C4-2B (cell line): ENCODE measurements around the gene PTPN2.

ENCODE experiments used
- CTCF ChIP-seq: fragments of 450-650 bp; conservative IDR thresholded peaks from 2 replicates; pipeline ENCODE4 v1.5.1; 2017; ENCODE audit warnings: mild to moderate bottlenecking
- ZFX ChIP-seq: fragments of 450-650 bp; IDR thresholded peaks from 2 replicates; pipeline ENCODE4 v1.6.1; 2017

GRCh38 chr18:12742453-12742852 is 141.6 kb downstream of the PTPN2 start:
- TF ChIP-seq CTCF (no peak), ZFX (no peak)
